Brain microvascular endothelial cell (primary cell): Measurements from ENCODE around the gene CXCL12.

Experiments used
- DNase-seq: peaks from one replicate; pipeline ENCODE4 v3.0.0-alpha.2; 2020
- H3K27ac ChIP-seq: fragments of 250-450 bp; sonication (Bioruptor Pico); 2 replicates; pipeline ENCODE4 v1.5.1; 2020; ENCODE audit warnings: mild to moderate bottlenecking, moderate library complexity
- H3K27me3 ChIP-seq: fragments of 250-450 bp; sonication (Bioruptor Pico); replicated peaks from 2 replicates; pipeline ENCODE4 v1.5.1; 2020; ENCODE audit warnings: mild to moderate bottlenecking
- H3K36me3 ChIP-seq: fragments of 250-450 bp; sonication (Bioruptor Pico); replicated peaks from 2 replicates; pipeline ENCODE4 v1.5.1; 2020; ENCODE audit warnings: mild to moderate bottlenecking
- H3K4me3 ChIP-seq: 2 replicates; pipeline ENCODE4 v1.5.1; 2011; ENCODE audit warnings: low read depth, mild to moderate bottlenecking, control low read depth, low read length, moderate library complexity
- in situ Hi-C: cut with HindIII; loops from 2 replicates; pipeline ENCODE4 v1.10.0; 2017; ENCODE audit warnings: low sequenced_read_pairs, low pct_ligation_motif_present
- TF ChIP-seq, protein P1 (sequence below): IDR thresholded peaks from 2 replicates; pipeline ENCODE4 v1.5.1; 2011; ENCODE audit warnings: low read depth, mild to moderate bottlenecking, moderate library complexity, low read length, control low read depth, inconsistent platforms; ENCODE audit errors: missing control alignments

CXCL12 gene

DNA sequence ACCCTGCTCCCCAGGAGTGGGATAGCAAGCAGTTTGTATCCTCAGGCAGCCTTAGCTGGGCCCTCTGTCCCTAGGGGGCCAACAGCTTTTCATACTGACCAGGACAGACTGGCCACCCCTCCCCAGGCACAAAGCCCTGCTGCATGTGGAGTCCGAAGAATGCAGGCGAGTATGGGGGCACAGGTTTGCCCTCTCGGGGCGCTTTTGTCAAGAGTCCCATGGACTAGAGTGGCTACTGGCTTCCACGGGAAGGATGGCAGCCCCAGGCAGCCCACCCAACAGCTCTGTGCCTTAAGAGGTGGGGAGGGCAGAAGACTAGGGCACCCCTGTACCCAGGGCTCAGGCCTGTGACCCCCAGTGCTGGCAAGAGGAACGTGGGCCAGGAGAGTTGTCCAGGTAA, 10.7 kb downstream of the CXCL12 start:
- Histone ChIP-seq H3K36me3 (no peaks in the 10 kb centered on the region), H3K27me3 (no peaks in the 10 kb centered on the region), H3K4me3 (no peak overlapping the region), H3K27ac (no peak overlapping the region)
- TF ChIP-seq, protein P1, sequence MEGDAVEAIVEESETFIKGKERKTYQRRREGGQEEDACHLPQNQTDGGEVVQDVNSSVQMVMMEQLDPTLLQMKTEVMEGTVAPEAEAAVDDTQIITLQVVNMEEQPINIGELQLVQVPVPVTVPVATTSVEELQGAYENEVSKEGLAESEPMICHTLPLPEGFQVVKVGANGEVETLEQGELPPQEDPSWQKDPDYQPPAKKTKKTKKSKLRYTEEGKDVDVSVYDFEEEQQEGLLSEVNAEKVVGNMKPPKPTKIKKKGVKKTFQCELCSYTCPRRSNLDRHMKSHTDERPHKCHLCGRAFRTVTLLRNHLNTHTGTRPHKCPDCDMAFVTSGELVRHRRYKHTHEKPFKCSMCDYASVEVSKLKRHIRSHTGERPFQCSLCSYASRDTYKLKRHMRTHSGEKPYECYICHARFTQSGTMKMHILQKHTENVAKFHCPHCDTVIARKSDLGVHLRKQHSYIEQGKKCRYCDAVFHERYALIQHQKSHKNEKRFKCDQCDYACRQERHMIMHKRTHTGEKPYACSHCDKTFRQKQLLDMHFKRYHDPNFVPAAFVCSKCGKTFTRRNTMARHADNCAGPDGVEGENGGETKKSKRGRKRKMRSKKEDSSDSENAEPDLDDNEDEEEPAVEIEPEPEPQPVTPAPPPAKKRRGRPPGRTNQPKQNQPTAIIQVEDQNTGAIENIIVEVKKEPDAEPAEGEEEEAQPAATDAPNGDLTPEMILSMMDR = no peak
- in situ Hi-C loops = no loop called here
- no peak for DNase-seq

DNA sequence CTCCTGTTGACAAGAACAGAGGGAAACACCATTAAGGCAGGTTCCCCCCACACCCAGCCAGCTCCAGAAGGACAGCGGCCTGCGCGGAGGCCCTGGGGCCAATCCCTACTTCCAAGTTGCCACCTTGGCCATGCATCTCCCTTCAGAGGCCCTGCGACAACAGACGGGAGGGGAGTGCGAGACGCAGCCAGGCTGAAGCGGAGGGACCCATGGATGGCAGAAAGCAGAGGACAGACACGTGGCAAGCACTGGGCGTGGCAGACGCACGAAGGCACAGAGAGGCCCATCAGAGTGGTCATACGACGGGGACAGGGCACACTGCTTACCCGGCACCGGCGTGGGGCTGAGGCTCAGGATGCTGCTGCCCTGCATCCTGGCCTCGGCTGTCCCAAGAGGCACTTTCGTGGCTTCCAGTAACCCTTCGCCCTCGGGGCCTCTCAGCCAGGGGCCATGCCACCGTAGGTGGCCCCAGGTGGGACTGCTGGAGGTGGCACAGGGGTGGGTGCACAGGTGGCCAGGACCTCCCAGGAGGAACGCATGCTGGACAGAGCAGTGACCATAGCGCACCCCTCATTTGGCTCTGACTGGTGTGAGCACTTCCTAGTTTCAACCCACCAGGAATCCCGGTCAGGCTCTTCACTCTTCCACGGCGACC, 11.4 kb downstream of the CXCL12 start:
- H3K4me3 ChIP-seq = no peak overlapping the region
- no peak overlapping the region for H3K27ac ChIP-seq
- TF ChIP-seq, protein P1 = no peak
- DNase-seq = no peak
- H3K27me3 ChIP-seq = no peaks in the 10 kb centered on the region
- no peaks in the 10 kb centered on the region for H3K36me3 ChIP-seq
- in situ Hi-C loops = no loop called here

DNA sequence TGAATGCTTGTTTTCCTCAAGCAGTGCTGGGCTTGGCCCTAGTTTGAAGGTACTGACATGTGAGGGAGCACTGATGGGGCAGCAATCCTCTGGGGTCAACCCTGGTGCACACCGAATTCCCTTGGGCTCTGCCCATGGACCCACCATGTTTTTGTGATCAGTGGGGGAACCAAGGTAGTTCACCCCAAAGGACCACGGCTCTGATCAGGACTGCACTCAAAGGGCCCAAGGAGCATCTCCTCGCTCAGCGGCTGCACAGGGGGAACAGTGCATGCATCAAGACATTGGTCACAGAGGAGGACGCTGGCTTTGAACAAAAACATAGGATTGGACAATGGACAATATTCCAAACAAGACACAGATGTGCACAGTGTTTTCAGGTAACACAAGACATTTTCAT, 12.7 kb downstream of the CXCL12 start:
- Histone ChIP-seq H3K4me3 (no peak overlapping the region), H3K27ac (no peak overlapping the region), H3K27me3 (no peaks in the 10 kb centered on the region), H3K36me3 (no peaks in the 10 kb centered on the region)
- TF ChIP-seq, protein P1 = no peak
- in situ Hi-C loops = no loop called here
- DNase-seq = no peak

DNA sequence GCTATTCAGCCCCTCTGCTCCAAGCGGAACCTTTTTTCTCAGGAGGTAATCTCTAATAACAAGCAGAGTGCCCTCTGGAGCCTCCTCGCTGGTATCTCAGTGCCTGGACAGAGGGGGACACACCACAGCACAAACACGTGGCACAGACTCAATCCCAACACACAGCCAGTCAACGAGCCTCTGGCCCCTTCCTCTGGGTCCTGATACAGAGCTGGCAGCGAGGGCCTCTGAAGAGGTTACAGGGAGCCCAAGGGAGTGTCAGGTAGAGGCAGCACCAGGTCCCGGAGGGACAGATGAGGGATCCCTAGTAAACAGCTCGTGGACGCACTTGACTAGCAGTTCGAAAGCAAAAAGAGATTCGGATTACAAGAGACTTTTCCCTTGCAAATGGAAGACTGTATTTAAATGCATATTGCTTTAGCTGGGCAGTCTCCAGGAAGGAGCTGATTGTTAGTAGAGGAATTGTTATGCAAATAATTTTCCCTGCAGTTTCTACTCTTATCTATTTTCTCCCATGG, 14.1 kb downstream of the CXCL12 start:
- DNase-seq = no peak
- Histone ChIP-seq H3K27ac (no peak overlapping the region), H3K27me3 (no peaks in the 10 kb centered on the region), H3K4me3 (no peak overlapping the region), H3K36me3 (no peaks in the 10 kb centered on the region)
- in situ Hi-C loops = no loop called here
- TF ChIP-seq, protein P1 = no peak

DNA sequence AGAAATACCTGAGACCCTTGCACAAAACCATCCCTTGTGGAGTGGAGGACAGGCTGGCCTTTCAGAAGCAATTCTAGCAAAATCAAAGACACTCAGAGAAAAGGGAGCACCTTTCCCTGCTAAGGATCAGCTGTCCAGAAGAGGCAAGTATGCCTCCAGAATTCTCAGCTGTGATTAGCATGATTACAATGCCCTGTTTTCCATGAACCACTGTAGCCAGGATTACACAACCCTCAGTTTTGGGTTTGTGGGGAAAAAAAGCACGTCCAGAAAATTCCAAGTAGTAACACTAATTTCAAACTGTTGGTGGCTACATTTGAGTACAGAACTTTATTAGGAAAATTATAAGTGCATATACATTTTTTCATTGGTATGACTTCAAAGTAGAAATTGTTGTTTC, 15.0 kb downstream of the CXCL12 start:
- no peak for DNase-seq
- Histone ChIP-seq H3K27me3 (no peaks in the 10 kb centered on the region), H3K4me3 (no peak overlapping the region), H3K27ac (no peak overlapping the region), H3K36me3 (no peaks in the 10 kb centered on the region)
- in situ Hi-C loops = no loop called here
- TF ChIP-seq, protein P1 = no peak

DNA sequence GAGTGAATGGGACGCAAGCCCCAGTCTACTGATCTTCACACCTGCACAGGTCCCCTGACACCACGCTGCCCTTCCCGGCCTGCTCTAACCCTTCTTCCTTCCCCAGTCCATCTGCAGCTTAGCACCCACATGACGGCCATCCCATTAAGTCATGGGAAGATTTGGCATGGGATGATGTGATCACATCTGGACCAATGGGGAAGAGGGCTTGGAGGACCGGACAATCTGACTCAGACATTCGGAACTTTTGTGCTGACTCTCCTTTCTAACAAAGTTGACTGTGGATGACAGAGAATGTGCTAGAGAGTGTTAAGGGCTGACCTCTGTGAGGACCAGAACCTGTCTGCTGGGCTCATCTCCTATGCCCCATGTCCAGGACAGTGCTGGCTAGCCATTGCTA, 15.6 kb downstream of the CXCL12 start:
- in situ Hi-C loops = no loop called here
- no peak overlapping the region for H3K4me3 ChIP-seq
- DNase-seq = no peak
- H3K27me3 ChIP-seq = no peaks in the 10 kb centered on the region
- H3K36me3 ChIP-seq = no peaks in the 10 kb centered on the region
- TF ChIP-seq, protein P1 = no peak
- no peak overlapping the region for H3K27ac ChIP-seq
